ENCODE results near the gene DDT. TPM values are rescaled to one million over a fixed set of nuclear protein-coding genes. Genes with fewer than 3 reads are reported as not detected.
"Not testable (repeated sequence)": the region's sequence is repeated elsewhere in the genome, so short reads cannot be mapped to it uniquely, and the experiment has no call there.

DDT gene
- total and polyA plus RNA-seq, 3 experiments from 2014 or later: 84.5 to 109 (median 88.2) TPM

DNA sequence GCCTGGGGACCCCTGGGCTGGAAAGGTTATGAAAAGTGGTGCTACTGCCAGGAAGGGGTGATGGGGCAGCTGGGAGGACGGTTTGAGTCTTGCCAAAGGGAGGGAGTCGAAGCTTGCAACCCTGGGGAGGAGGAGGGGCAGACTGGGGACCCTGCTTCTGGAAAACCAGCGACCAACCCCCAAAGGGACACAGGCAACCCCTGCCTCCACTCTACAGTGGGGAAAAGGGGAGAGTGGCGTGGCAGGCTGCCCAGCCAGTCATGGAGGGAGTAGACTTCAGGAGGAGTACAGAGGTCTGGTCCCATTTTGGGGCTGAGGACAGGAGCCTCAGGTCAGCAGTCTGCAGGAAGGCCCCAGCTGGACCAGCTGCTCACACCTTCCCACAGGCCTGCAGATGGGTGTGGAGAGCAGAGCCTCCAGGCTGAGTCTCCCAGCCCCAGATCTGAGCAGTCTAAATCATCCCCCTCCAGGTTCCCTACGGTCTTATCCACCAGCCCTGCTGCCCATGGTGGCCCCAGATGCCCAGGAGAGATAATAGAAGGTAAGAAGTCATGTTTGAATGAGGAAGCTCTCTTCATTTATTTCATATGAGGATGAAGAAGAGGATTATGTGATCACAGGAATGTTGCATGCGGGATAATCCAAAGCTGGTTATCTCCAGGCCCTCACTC lies 3.3 kb downstream of the DDT start:
- no peaks in the 10 kb centered on the region for H3K27me3 ChIP-seq (ENCODE audit: insufficient read depth, low read length, poor library complexity, severe bottlenecking)
- H3K36me3 ChIP-seq (ENCODE audit: insufficient read depth, low read length): peaks cover 27% of the 10 kb centered on the region
- H3K4me1 ChIP-seq (ENCODE audit: insufficient read depth, low read length): no peaks in the 10 kb centered on the region
- H3K9me3 Mint-ChIP-seq: no peaks in the 10 kb centered on the region
- no peak overlapping the region for H3K4me3 ChIP-seq (ENCODE audit: low read length)
- peaks cover 8 to 31% (median 8%) of the 10 kb centered on the region in 3 donors for H3K36me3 Mint-ChIP-seq
- H3K27ac Mint-ChIP-seq: peak overlapping the region in 1 of 8 donors; percentile 18
- H3K9me3 ChIP-seq (ENCODE audit: low read length): no peaks in the 10 kb centered on the region
- DNase-seq: no peak
- H3K27me3 Mint-ChIP-seq: no peaks in the 10 kb centered on the region
- H3K4me3 Mint-ChIP-seq: peak overlapping the region in 3 of 7 donors; percentile 15 to 83 (median 37)
- peaks cover 13 to 21% (median 18%) of the 10 kb centered on the region in 3 donors for H3K4me1 Mint-ChIP-seq
- ChIA-PET POLR2A (no interaction called here), CTCF (no interaction called here)
- no peak overlapping the region for H3K27ac ChIP-seq (ENCODE audit: low read depth, low read length)

- POLR2A ChIA-PET: no interaction called here
- no peaks in the 10 kb centered on the region for H3K9me3 Mint-ChIP-seq
- Histone ChIP-seq H3K9me3 (ENCODE audit: low read length) (no peaks in the 10 kb centered on the region), H3K4me3 (ENCODE audit: low read length) (no peak overlapping the region), H3K36me3 (ENCODE audit: insufficient read depth, low read length) (peaks cover 27% of the 10 kb centered on the region), H3K27me3 (ENCODE audit: insufficient read depth, low read length, poor library complexity, severe bottlenecking) (no peaks in the 10 kb centered on the region), H3K4me1 (ENCODE audit: insufficient read depth, low read length) (no peaks in the 10 kb centered on the region), H3K27ac (ENCODE audit: low read depth, low read length) (no peak overlapping the region)
- no peaks in the 10 kb centered on the region for H3K27me3 Mint-ChIP-seq
- H3K27ac Mint-ChIP-seq: peak overlapping the region in 6 of 8 donors; percentile 0 to 18 (median 11)
- peaks cover 8 to 31% (median 8%) of the 10 kb centered on the region in 3 donors for H3K36me3 Mint-ChIP-seq
- CTCF ChIA-PET: no interaction called here
- no peak for DNase-seq
- peaks cover 13 to 21% (median 18%) of the 10 kb centered on the region in 3 donors for H3K4me1 Mint-ChIP-seq
- H3K4me3 Mint-ChIP-seq: peak overlapping the region in 3 of 7 donors; percentile 2 to 83 (median 37)
Observed at GRCh38 chr22:23970201-23970641, 4.0 kb downstream of the DDT start.

DNA sequence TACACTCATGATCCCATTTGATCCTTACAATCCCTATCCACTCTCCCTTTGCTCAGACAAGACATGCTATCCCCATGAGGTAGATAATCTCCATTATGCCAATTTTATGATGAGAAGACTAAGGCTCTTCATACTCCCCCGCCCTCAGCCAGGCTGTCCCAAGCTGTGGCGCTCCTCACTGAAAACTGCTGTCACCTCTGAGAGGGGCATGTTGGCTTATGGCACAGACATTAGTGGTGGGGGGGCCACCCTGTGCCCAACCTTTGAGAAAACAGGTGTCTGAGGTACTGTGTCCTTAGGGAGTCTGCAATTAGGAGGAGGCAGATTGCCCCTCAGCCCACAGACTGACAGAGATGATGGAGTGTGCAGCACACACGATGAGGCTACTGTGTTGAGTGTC lies 5.2 kb downstream of the DDT start:
- Histone ChIP-seq H3K27ac (ENCODE audit: low read depth, low read length) (no peak overlapping the region), H3K4me3 (ENCODE audit: low read length) (no peak overlapping the region), H3K36me3 (ENCODE audit: insufficient read depth, low read length) (peaks cover 27% of the 10 kb centered on the region), H3K9me3 (ENCODE audit: low read length) (no peaks in the 10 kb centered on the region), H3K4me1 (ENCODE audit: insufficient read depth, low read length) (no peaks in the 10 kb centered on the region), H3K27me3 (ENCODE audit: insufficient read depth, low read length, poor library complexity, severe bottlenecking) (no peaks in the 10 kb centered on the region)
- H3K27ac Mint-ChIP-seq: peak overlapping the region in 2 of 8 donors; percentile 11 to 42
- POLR2A ChIA-PET: no interaction called here
- H3K27me3 Mint-ChIP-seq: no peaks in the 10 kb centered on the region
- H3K4me3 Mint-ChIP-seq: peak overlapping the region in 3 of 7 donors; percentile 8 to 83 (median 19)
- H3K9me3 Mint-ChIP-seq: no peaks in the 10 kb centered on the region
- peaks cover 13 to 21% (median 18%) of the 10 kb centered on the region in 3 donors for H3K4me1 Mint-ChIP-seq
- peaks cover 8 to 31% (median 8%) of the 10 kb centered on the region in 3 donors for H3K36me3 Mint-ChIP-seq
- CTCF ChIA-PET: no interaction called here
- no peak for DNase-seq

- H3K9me3 Mint-ChIP-seq; H3K27ac ChIP-seq (ENCODE audit: low read depth, low read length); H3K4me1 ChIP-seq (ENCODE audit: insufficient read depth, low read length); POLR2A ChIA-PET; H3K27ac Mint-ChIP-seq; H3K9me3 ChIP-seq (ENCODE audit: low read length); H3K27me3 Mint-ChIP-seq; DNase-seq; CTCF ChIA-PET; H3K4me3 ChIP-seq (ENCODE audit: low read length); H3K4me3 Mint-ChIP-seq; H3K27me3 ChIP-seq (ENCODE audit: insufficient read depth, low read length, poor library complexity, severe bottlenecking): not testable (repeated sequence)
- peaks cover 25% of the 10 kb centered on the region for H3K36me3 ChIP-seq (ENCODE audit: insufficient read depth, low read length)
- H3K36me3 Mint-ChIP-seq: peaks cover 8 to 26% (median 8%) of the 10 kb centered on the region in 3 donors
- H3K4me1 Mint-ChIP-seq: peaks cover 13 to 17% (median 15%) of the 10 kb centered on the region in 3 donors
Observed at GRCh38 chr22:23966568-23966967, 7.7 kb downstream of the DDT start, which contains the start of gene DDTL. DDTL (plus strand) TSS chr22:23966888; CDS start chr22:23966915, 27 bp downstream.

DNA sequence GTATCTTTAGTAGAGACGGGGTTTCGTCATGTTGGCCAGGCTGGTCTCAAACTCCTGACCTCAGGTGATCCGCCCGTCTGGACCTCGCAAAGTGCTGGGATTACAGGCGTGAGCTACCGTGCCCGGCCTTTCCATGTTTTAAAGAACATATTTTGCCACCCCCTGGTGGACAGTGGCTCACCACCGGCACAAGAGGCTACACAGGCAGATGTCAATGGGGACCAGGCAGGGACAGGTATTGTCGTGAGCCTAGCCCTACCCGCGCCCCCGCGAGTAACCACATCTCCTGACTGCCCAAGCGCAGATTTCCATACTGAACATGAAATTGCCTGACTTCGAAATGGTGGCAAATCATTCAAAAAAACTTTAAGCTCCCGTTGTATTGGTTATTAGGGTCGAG lies 8.1 kb downstream of the DDT start:
- H3K4me3 Mint-ChIP-seq; H3K27me3 ChIP-seq (ENCODE audit: insufficient read depth, low read length, poor library complexity, severe bottlenecking); H3K27me3 Mint-ChIP-seq; CTCF ChIA-PET; H3K9me3 Mint-ChIP-seq; H3K9me3 ChIP-seq (ENCODE audit: low read length); H3K4me3 ChIP-seq (ENCODE audit: low read length); H3K27ac Mint-ChIP-seq; H3K4me1 ChIP-seq (ENCODE audit: insufficient read depth, low read length); DNase-seq; H3K27ac ChIP-seq (ENCODE audit: low read depth, low read length); POLR2A ChIA-PET: not testable (repeated sequence)
- H3K36me3 ChIP-seq (ENCODE audit: insufficient read depth, low read length): peaks cover 20% of the 10 kb centered on the region
- H3K36me3 Mint-ChIP-seq: peaks cover 7 to 22% (median 8%) of the 10 kb centered on the region in 3 donors
- peaks cover 12 to 15% (median 13%) of the 10 kb centered on the region in 3 donors for H3K4me1 Mint-ChIP-seq

- H3K27me3 ChIP-seq (ENCODE audit: insufficient read depth, low read length, poor library complexity, severe bottlenecking); H3K4me3 Mint-ChIP-seq; H3K36me3 ChIP-seq (ENCODE audit: insufficient read depth, low read length); H3K27me3 Mint-ChIP-seq; H3K36me3 Mint-ChIP-seq; H3K9me3 ChIP-seq (ENCODE audit: low read length); CTCF ChIA-PET; H3K4me3 ChIP-seq (ENCODE audit: low read length); H3K4me1 ChIP-seq (ENCODE audit: insufficient read depth, low read length); H3K4me1 Mint-ChIP-seq; DNase-seq; POLR2A ChIA-PET; H3K27ac ChIP-seq (ENCODE audit: low read depth, low read length); H3K9me3 Mint-ChIP-seq; H3K27ac Mint-ChIP-seq: not testable (repeated sequence)
Observed at GRCh38 chr22:23961084-23961771, 13.0 kb downstream of the DDT start, which contains the start of gene GSTT2B. GSTT2B (minus strand) TSS chr22:23961195; CDS start chr22:23961131, 64 bp downstream.

DNA sequence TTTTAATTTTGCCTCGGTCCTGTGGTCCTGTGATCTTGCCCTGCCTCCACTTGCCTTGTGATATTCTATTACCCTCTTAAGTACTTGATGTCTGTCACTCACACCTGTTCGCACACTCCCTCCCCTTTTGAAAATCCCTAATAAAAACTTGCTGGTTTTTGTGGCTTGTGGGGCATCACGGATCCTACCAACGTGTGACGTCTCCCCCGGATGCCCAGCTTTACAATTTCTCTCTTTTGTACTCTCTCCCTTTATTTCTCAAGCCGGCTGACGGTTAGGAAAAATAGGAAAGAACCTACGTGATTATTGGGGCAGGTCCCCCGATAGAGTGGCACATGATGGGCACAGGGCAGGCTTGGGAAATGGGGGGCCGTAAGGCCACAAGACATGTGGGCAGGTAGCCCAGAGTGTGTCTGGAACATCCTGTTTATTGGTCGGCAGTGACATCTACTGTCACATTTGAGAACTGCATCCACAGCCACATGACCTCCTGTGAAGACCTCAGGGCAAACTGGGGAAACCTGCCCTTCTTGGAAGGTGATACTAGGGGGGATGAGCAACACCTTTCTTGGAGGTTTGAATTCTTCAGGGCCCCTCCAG lies 17.8 kb downstream of the DDT start:
- H3K4me1 ChIP-seq (ENCODE audit: insufficient read depth, low read length); H3K9me3 ChIP-seq (ENCODE audit: low read length); H3K36me3 Mint-ChIP-seq; H3K4me3 ChIP-seq (ENCODE audit: low read length); POLR2A ChIA-PET; H3K27ac ChIP-seq (ENCODE audit: low read depth, low read length); H3K36me3 ChIP-seq (ENCODE audit: insufficient read depth, low read length); H3K27me3 Mint-ChIP-seq; H3K4me3 Mint-ChIP-seq; H3K4me1 Mint-ChIP-seq; H3K9me3 Mint-ChIP-seq; H3K27me3 ChIP-seq (ENCODE audit: insufficient read depth, low read length, poor library complexity, severe bottlenecking); CTCF ChIA-PET: not testable (repeated sequence)
- DNase-seq: peak; percentile 59 to 80 (median 64)
- peak overlapping the region in 2 of 8 donors; percentile 39 to 74 for H3K27ac Mint-ChIP-seq

DNA sequence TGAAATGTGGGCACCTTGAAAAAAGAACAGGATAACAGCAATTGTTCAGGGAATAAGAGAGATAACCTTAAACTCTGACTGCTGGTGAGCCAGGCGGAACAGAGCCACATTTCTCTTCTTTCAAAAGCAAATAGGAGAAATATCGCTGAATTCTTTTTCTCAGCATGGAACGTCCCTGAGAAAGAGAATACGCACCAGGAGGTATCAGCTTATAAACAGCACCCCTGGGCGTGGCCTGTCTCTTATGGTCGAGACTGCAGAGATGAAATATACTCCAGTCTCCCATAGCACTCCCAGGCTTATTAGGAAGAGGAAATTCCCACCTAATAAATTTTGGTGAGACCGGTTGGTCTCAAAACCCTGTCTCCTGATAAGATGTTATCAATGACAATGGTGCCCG lies 18.4 kb downstream of the DDT start:
- H3K27me3 ChIP-seq (ENCODE audit: insufficient read depth, low read length, poor library complexity, severe bottlenecking); H3K9me3 ChIP-seq (ENCODE audit: low read length); H3K4me1 Mint-ChIP-seq; H3K4me3 ChIP-seq (ENCODE audit: low read length); H3K9me3 Mint-ChIP-seq; DNase-seq; H3K27ac ChIP-seq (ENCODE audit: low read depth, low read length); H3K4me1 ChIP-seq (ENCODE audit: insufficient read depth, low read length); POLR2A ChIA-PET; H3K36me3 ChIP-seq (ENCODE audit: insufficient read depth, low read length); CTCF ChIA-PET; H3K4me3 Mint-ChIP-seq; H3K27me3 Mint-ChIP-seq; H3K36me3 Mint-ChIP-seq; H3K27ac Mint-ChIP-seq: not testable (repeated sequence)

Measured in CD8-positive, alpha-beta memory T cell (primary cell).